ENCODE measurements around the gene TENM4. TPM values are rescaled to one million over a fixed set of nuclear protein-coding genes. Genes with fewer than 3 reads are reported as not detected.
"Not testable (repeated sequence)": the region's sequence is repeated elsewhere in the genome, so short reads cannot be mapped to it uniquely, and the experiment has no call there.

The TENM4 gene
- total RNA-seq, 2 experiments from 2014 or later, result not detected

GRCh38 chr11:79193663-79194310 is 247.0 kb downstream of the TENM4 start:
- no peaks in the 10 kb centered on the region for H3K4me1 Mint-ChIP-seq (ENCODE audit: low read depth)
- intact Hi-C loops (cut with micrococcal nuclease), result no loop called here
- no peak overlapping the region for H3K27ac Mint-ChIP-seq
- H3K4me3 Mint-ChIP-seq, result no peak overlapping the region
- no peaks in the 10 kb centered on the region for H3K9me3 Mint-ChIP-seq
- no peaks in the 10 kb centered on the region for H3K36me3 Mint-ChIP-seq (ENCODE audit: low read depth)
- DNase-seq (no peak), ATAC-seq (no peak)
- ChIA-PET CTCF (no interaction called here), POLR2A (no interaction called here)
- no peaks in the 10 kb centered on the region for H3K27me3 Mint-ChIP-seq
- no peak for TF ChIP-seq CTCF (IDR thresholded peaks at IDR 0.05)

GRCh38 chr11:79192836-79193235 is 248.0 kb downstream of the TENM4 start:
- Mint-ChIP-seq H3K9me3 (no peaks in the 10 kb centered on the region), H3K36me3 (ENCODE audit: low read depth) (no peaks in the 10 kb centered on the region), H3K27ac (no peak overlapping the region), H3K4me3 (no peak overlapping the region), H3K4me1 (ENCODE audit: low read depth) (no peaks in the 10 kb centered on the region), H3K27me3 (no peaks in the 10 kb centered on the region)
- intact Hi-C loops (cut with micrococcal nuclease), result no loop called here
- CTCF ChIA-PET, result no interaction called here
- no peak for TF ChIP-seq CTCF (IDR thresholded peaks at IDR 0.05)
- ATAC-seq (no peak), DNase-seq (no peak)
- POLR2A ChIA-PET, result no interaction called here

- H3K9me3 Mint-ChIP-seq, CTCF ChIA-PET: not testable (repeated sequence)
Observed at GRCh38 chr11:79191716-79192115, 249.1 kb downstream of the TENM4 start.

GRCh38 chr11:79190553-79190952 is 250.3 kb downstream of the TENM4 start:
- H3K36me3 Mint-ChIP-seq (ENCODE audit: low read depth); H3K27me3 Mint-ChIP-seq; ATAC-seq; H3K9me3 Mint-ChIP-seq; H3K4me1 Mint-ChIP-seq (ENCODE audit: low read depth); CTCF ChIA-PET; POLR2A ChIA-PET; intact Hi-C loops (cut with micrococcal nuclease); H3K4me3 Mint-ChIP-seq; H3K27ac Mint-ChIP-seq; DNase-seq: not testable (repeated sequence)

More at GRCh38 chr11:79191716-79192115, 249.1 kb downstream of the TENM4 start:
- H3K4me3 Mint-ChIP-seq; POLR2A ChIA-PET; H3K27me3 Mint-ChIP-seq; H3K4me1 Mint-ChIP-seq (ENCODE audit: low read depth); intact Hi-C loops (cut with micrococcal nuclease); H3K36me3 Mint-ChIP-seq (ENCODE audit: low read depth); H3K27ac Mint-ChIP-seq; DNase-seq; ATAC-seq: not testable (repeated sequence)

- Mint-ChIP-seq H3K36me3 (ENCODE audit: low read depth) (no peaks in the 10 kb centered on the region), H3K4me1 (ENCODE audit: low read depth) (no peaks in the 10 kb centered on the region), H3K27me3 (no peaks in the 10 kb centered on the region), H3K27ac (no peak overlapping the region), H3K9me3 (no peaks in the 10 kb centered on the region), H3K4me3 (no peak overlapping the region)
- POLR2A ChIA-PET, result no interaction called here
- TF ChIP-seq CTCF (IDR thresholded peaks at IDR 0.05), result no peak
- ATAC-seq (no peak), DNase-seq (no peak)
- CTCF ChIA-PET, result no interaction called here
- intact Hi-C loops (cut with micrococcal nuclease), result no loop called here
Observed at GRCh38 chr11:79189601-79190000, 251.2 kb downstream of the TENM4 start.

- ChIA-PET POLR2A (no interaction called here), CTCF (no interaction called here)
- no peak for ATAC-seq
- Mint-ChIP-seq H3K27me3 (no peaks in the 10 kb centered on the region), H3K36me3 (ENCODE audit: low read depth) (no peaks in the 10 kb centered on the region), H3K4me1 (ENCODE audit: low read depth) (no peaks in the 10 kb centered on the region), H3K9me3 (no peaks in the 10 kb centered on the region), H3K27ac (no peak overlapping the region), H3K4me3 (no peak overlapping the region)
- DNase-seq, result no peak
- intact Hi-C loops (cut with micrococcal nuclease), result no loop called here
- no peak for TF ChIP-seq CTCF (IDR thresholded peaks at IDR 0.05)
Observed at GRCh38 chr11:79189055-79189454, 251.8 kb downstream of the TENM4 start.

Measured in activated CD8-positive, alpha-beta T cell treated with anti-CD3 and anti-CD28 coated beads for 36 hours (primary cell).